Mesenchymal stem cell (in vitro differentiated cells and primary cell): Measurements from ENCODE around the gene PAF1.

ENCODE experiments used
- DNase-seq: peaks from one replicate; pipeline ENCODE4 v3.0.0-alpha.2; 2013
- H2AFZ ChIP-seq: one replicate; pipeline ENCODE4 v1.6.1; 2013; ENCODE audit warnings: low read depth, mild to moderate bottlenecking, control low read depth, inconsistent platforms, low read length, moderate library complexity
- H2AK5ac ChIP-seq: 2 replicates; pipeline ENCODE4 v1.6.1; 2013; ENCODE audit warnings: low read length, moderate library complexity, mild to moderate bottlenecking, inconsistent platforms; ENCODE audit not compliant: severe bottlenecking
- H2BK120ac ChIP-seq: one replicate; pipeline ENCODE4 v1.6.1; 2013; ENCODE audit warnings: low read depth, mild to moderate bottlenecking, inconsistent platforms, low read length, moderate library complexity
- H2BK12ac ChIP-seq, 2 experiments: one replicate each; pipeline ENCODE4 v1.6.1; 2013; ENCODE audit warnings: inconsistent platforms in 2 of 2, low read length in 2 of 2, mild to moderate bottlenecking in 2 of 2, moderate library complexity in 2 of 2, control low read depth in 1 of 2
- H2BK15ac ChIP-seq: one replicate; pipeline ENCODE4 v1.6.1; 2013; ENCODE audit warnings: mild to moderate bottlenecking, low read depth, inconsistent platforms; ENCODE audit not compliant: poor library complexity, severe bottlenecking
- H2BK5ac ChIP-seq: 2 replicates; pipeline ENCODE4 v1.6.1; 2013; ENCODE audit warnings: low read depth, mild to moderate bottlenecking, low read length, control low read depth, inconsistent platforms; ENCODE audit not compliant: poor library complexity, severe bottlenecking
- H3K14ac ChIP-seq, 2 experiments: one replicate each; pipeline ENCODE4 v1.6.1; 2013; ENCODE audit warnings: inconsistent platforms in 2 of 2, low read length in 2 of 2, control low read depth in 1 of 2, mild to moderate bottlenecking in 1 of 2, moderate library complexity in 1 of 2
- H3K18ac ChIP-seq, 2 experiments: one replicate each; pipeline ENCODE4 v1.6.1; 2013; ENCODE audit warnings: inconsistent platforms in 2 of 2, low read length in 2 of 2, control low read depth in 1 of 2, low read depth in 1 of 2, mild to moderate bottlenecking in 1 of 2
- H3K23ac ChIP-seq, 2 experiments: one replicate each; pipeline ENCODE4 v1.6.1; 2013; ENCODE audit warnings: inconsistent platforms in 2 of 2, low read length in 2 of 2, mild to moderate bottlenecking in 2 of 2, moderate library complexity in 2 of 2, control low read depth in 1 of 2
- H3K27ac ChIP-seq: 2 replicates; pipeline ENCODE4 v1.5.1; 2013; ENCODE audit warnings: mild to moderate bottlenecking, moderate library complexity, low read length, control low read depth, inconsistent platforms; ENCODE audit not compliant: poor library complexity, severe bottlenecking
- H3K27me3 ChIP-seq, 2 experiments: 2 replicates each; pipeline versions ENCODE4 v1.6.1 to v1.7.0; 2013; ENCODE audit warnings: low read length in 2 of 2, mild to moderate bottlenecking in 2 of 2, moderate library complexity in 2 of 2, control low read depth in 1 of 2, inconsistent platforms in 1 of 2; ENCODE audit not compliant: control insufficient read depth in 1 of 2, insufficient read depth in 1 of 2
- H3K36me3 ChIP-seq, 2 experiments: 2 replicates each; pipeline versions ENCODE4 v1.6.1 to v1.7.0; 2013; ENCODE audit warnings: low read length in 2 of 2, control low read depth in 1 of 2, inconsistent platforms in 1 of 2, low read depth in 1 of 2, mild to moderate bottlenecking in 1 of 2; ENCODE audit not compliant: insufficient read depth in 2 of 2, control insufficient read depth in 1 of 2
- H3K4ac ChIP-seq, 2 experiments: one replicate each; pipeline ENCODE4 v1.6.1; 2013; ENCODE audit warnings: inconsistent platforms in 2 of 2, low read length in 2 of 2, mild to moderate bottlenecking in 2 of 2, moderate library complexity in 2 of 2, control low read depth in 1 of 2, low read depth in 1 of 2
- H3K4me1 ChIP-seq: 2 replicates; pipeline ENCODE4 v1.6.1; 2013; ENCODE audit warnings: low read depth, low read length, control low read depth; ENCODE audit not compliant: control insufficient read depth, insufficient read depth
- H3K4me2 ChIP-seq: 2 replicates; pipeline ENCODE4 v1.6.1; 2013; ENCODE audit warnings: low read length, mild to moderate bottlenecking, inconsistent platforms; ENCODE audit not compliant: poor library complexity, severe bottlenecking
- H3K4me3 ChIP-seq, 2 experiments: 2 replicates each; pipeline versions ENCODE4 v1.5.1 to v1.7.0; 2013; ENCODE audit warnings: low read length in 2 of 2, mild to moderate bottlenecking in 2 of 2, control low read depth in 1 of 2, low read depth in 1 of 2; ENCODE audit not compliant: insufficient read depth in 1 of 2
- H3K79me1 ChIP-seq: replicated peaks from 2 replicates; pipeline ENCODE4 v1.6.1; 2013; ENCODE audit warnings: mild to moderate bottlenecking, control low read depth, low read length, inconsistent platforms; ENCODE audit not compliant: poor library complexity, severe bottlenecking
- H3K9ac ChIP-seq: 2 replicates; pipeline ENCODE4 v1.7.0; 2013; ENCODE audit warnings: mild to moderate bottlenecking, low read length, moderate library complexity
- H3K9me3 ChIP-seq: 2 replicates; pipeline ENCODE4 v1.7.0; 2013; ENCODE audit warnings: mild to moderate bottlenecking, low read length; ENCODE audit not compliant: control insufficient read depth
- H4K8ac ChIP-seq: one replicate; pipeline ENCODE4 v1.6.1; 2013; ENCODE audit warnings: inconsistent platforms, mild to moderate bottlenecking, low read length, moderate library complexity
- H4K91ac ChIP-seq: one replicate; pipeline ENCODE4 v1.6.1; 2013; ENCODE audit warnings: mild to moderate bottlenecking, low read length, inconsistent platforms
- WGBS: methylation state at CpG from one replicate; pipeline ENCODE4 v1.1.7; 2013; ENCODE audit warnings: mixed read lengths; 5-methylcytosine and 5-hydroxymethylcytosine counted together

The PAF1 gene

GRCh38 chr19:39412100-39412866 is 21.4 kb upstream of the PAF1 start, which contains the start of gene PLEKHG2:
Gene PLEKHG2 (plus strand): TSS chr19:39412669. CDS start chr19:39414087, 1,418 bp downstream.
- peak within 1 kb of the TSS; percentile 90 for H4K8ac ChIP-seq
- H2AFZ ChIP-seq, result no peak within 1 kb of the TSS
- H3K27ac ChIP-seq, result peak within 1 kb of the TSS; percentile 98
- peak within 1 kb of the TSS; percentile 75 to 92 for H3K4me3 ChIP-seq
- H3K4me2 ChIP-seq, result peak within 1 kb of the TSS; percentile 83
- peak within 1 kb of the TSS; percentile 81 to 87 for H3K18ac ChIP-seq
- H2BK120ac ChIP-seq, result peak within 1 kb of the TSS; percentile 95
- H2BK5ac ChIP-seq, result peak within 1 kb of the TSS; percentile 97
- no peaks in the 10 kb centered on the region for H3K27me3 ChIP-seq
- peaks cover 5% of the 10 kb centered on the region for H3K79me1 ChIP-seq
- peak within 1 kb of the TSS; percentile 98 for H3K9ac ChIP-seq
- peak within 1 kb of the TSS; percentile 35 to 37 for H2BK12ac ChIP-seq
- peak; percentile 100 for DNase-seq
- H3K4ac ChIP-seq, result peak within 1 kb of the TSS; percentile 58 to 97
- peak within 1 kb of the TSS; percentile 68 to 76 for H3K14ac ChIP-seq
- peaks cover 51% of the 10 kb centered on the region for H3K4me1 ChIP-seq
- WGBS, result under 1% methylated on average over 57 of the region's 60 CpGs
- H2AK5ac ChIP-seq, result peak within 1 kb of the TSS; percentile 79
- peak within 1 kb of the TSS; percentile 95 for H4K91ac ChIP-seq
- H2BK15ac ChIP-seq, result peak within 1 kb of the TSS; percentile 100
- no peak within 1 kb of the TSS for H3K23ac ChIP-seq
- H3K9me3 ChIP-seq, result no peaks in the 10 kb centered on the region
- H3K36me3 ChIP-seq, result peaks cover 15 to 36% of the 10 kb centered on the region in 2 experiments

GRCh38 chr19:39411832-39412099 is 20.9 kb upstream of the PAF1 start:
- Histone ChIP-seq H4K8ac (no peak overlapping the region), H3K4me1 (peaks cover 49% of the 10 kb centered on the region), H2AK5ac (no peak overlapping the region), H2BK120ac (no peak overlapping the region), H3K79me1 (peaks cover 3% of the 10 kb centered on the region), H3K4me2 (peak overlapping the region; percentile 19), H2BK15ac (no peak overlapping the region), H3K4me3 (peak overlapping the region in 1 of 2 experiments; percentile 76), H3K36me3 (peaks cover 15 to 31% of the 10 kb centered on the region in 2 experiments), H2BK5ac (no peak overlapping the region), H3K27me3 (no peaks in the 10 kb centered on the region), H3K14ac (no peak overlapping the region), H3K23ac (no peak overlapping the region), H4K91ac (no peak overlapping the region), H3K9ac (peak overlapping the region; percentile 98), H2AFZ (no peak overlapping the region), H3K9me3 (no peaks in the 10 kb centered on the region), H3K4ac (no peak overlapping the region), H3K27ac (peak overlapping the region; percentile 58), H2BK12ac (no peak overlapping the region), H3K18ac (no peak overlapping the region)
- no peak for DNase-seq
- WGBS, result 0% methylated on average over 3 of the region's 7 CpGs

DNA sequence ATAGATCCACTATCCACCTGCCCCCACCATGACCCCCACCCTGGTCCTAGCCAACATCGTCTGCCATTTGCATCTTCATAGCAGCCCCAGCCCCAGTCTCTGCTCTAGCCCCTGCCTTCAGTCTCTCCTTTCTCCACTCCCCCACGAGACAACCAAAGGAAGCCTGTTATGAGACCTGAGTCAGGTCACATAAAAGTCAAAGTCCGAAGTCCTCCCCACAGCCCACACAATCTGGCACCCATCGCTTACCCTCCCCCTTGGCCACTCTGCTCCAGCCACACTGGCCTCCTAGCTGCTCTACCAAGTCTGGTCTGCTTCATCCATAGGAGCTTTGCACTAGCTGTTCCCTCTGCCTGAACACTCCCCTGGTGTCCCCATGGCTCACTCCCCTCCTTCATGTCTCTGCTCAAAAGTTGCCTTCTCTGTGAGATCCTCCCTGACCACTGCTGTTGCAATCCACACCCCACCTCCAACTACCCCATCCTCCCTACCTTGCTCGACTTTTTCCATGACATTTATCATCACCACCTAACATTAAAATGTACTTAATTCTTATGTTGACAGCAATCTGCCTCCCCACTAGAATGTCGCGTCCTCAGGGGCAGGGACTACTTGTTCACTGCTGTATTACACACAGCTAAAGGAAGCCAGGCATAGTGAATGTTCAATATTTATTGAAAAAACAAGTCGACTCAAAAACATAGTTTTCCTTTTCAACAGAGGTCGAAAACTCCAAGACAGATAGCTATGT is 20.4 kb upstream of the PAF1 start:
- H3K36me3 ChIP-seq, result peaks cover 15 to 25% of the 10 kb centered on the region in 2 experiments
- peak overlapping the region; percentile 98 for H3K9ac ChIP-seq
- peaks cover 43% of the 10 kb centered on the region for H3K4me1 ChIP-seq
- no peaks in the 10 kb centered on the region for H3K9me3 ChIP-seq
- peak overlapping the region in 1 of 2 experiments; percentile 37 for H3K14ac ChIP-seq
- peak overlapping the region in 1 of 2 experiments; percentile 5 for H3K4ac ChIP-seq
- H2AK5ac ChIP-seq, result peak overlapping the region; percentile 64
- peak overlapping the region; percentile 27 for H3K4me2 ChIP-seq
- H4K91ac ChIP-seq, result peak overlapping the region; percentile 77
- peak overlapping the region; percentile 72 for H4K8ac ChIP-seq
- no peaks in the 10 kb centered on the region for H3K27me3 ChIP-seq
- peak overlapping the region; percentile 9 to 84 for H3K18ac ChIP-seq
- H2BK12ac ChIP-seq, result peak overlapping the region; percentile 32 to 92
- DNase-seq, result peak; percentile 99
- no peak overlapping the region for H2AFZ ChIP-seq
- H3K79me1 ChIP-seq, result no peaks in the 10 kb centered on the region
- peak overlapping the region; percentile 95 for H2BK15ac ChIP-seq
- peak overlapping the region in 1 of 2 experiments; percentile 0 for H3K23ac ChIP-seq
- H3K4me3 ChIP-seq, result peak overlapping the region in 1 of 2 experiments; percentile 76
- H2BK120ac ChIP-seq, result peak overlapping the region; percentile 56
- H2BK5ac ChIP-seq, result no peak overlapping the region
- peak overlapping the region; percentile 35 for H3K27ac ChIP-seq
- WGBS, result 41% methylated on average over 7 of the region's 9 CpGs

DNA sequence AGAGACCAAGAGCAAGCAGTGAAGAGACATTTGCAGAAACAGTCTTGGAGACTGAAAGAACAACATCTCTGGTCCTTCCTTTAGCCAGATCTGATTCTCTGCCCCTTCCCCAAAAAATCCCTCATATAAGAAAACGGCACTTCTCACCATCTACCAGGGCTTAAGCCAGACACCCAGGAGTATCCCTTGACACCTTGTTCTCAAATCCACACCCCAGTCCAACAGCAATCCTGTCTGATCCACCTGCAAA is 19.9 kb upstream of the PAF1 start:
- 80% methylated on average over 1 of the region's 1 CpG for WGBS
- no peak overlapping the region for H3K14ac ChIP-seq

More for the DNA sequence above, 19.9 kb upstream of the PAF1 start:
- Histone ChIP-seq H3K9me3 (no peaks in the 10 kb centered on the region), H3K79me1 (no peaks in the 10 kb centered on the region), H3K27ac (no peak overlapping the region), H3K27me3 (no peaks in the 10 kb centered on the region), H3K4me2 (no peak overlapping the region), H3K36me3 (peaks cover 15 to 20% of the 10 kb centered on the region in 2 experiments), H3K4me1 (peaks cover 42% of the 10 kb centered on the region), H2BK5ac (no peak overlapping the region), H2AK5ac (peak overlapping the region; percentile 64), H2AFZ (no peak overlapping the region), H3K9ac (peak overlapping the region; percentile 98), H3K23ac (no peak overlapping the region), H3K4ac (peak overlapping the region in 1 of 2 experiments; percentile 14), H2BK12ac (peak overlapping the region in 1 of 2 experiments; percentile 23), H2BK120ac (peak overlapping the region; percentile 56), H2BK15ac (peak overlapping the region; percentile 95), H4K91ac (no peak overlapping the region), H3K4me3 (peak overlapping the region in 1 of 2 experiments; percentile 76), H3K18ac (peak overlapping the region in 1 of 2 experiments; percentile 86), H4K8ac (peak overlapping the region; percentile 61)
- DNase-seq, result no peak
